ENCODE data around the gene TFF1.

The TFF1 gene

DNA sequence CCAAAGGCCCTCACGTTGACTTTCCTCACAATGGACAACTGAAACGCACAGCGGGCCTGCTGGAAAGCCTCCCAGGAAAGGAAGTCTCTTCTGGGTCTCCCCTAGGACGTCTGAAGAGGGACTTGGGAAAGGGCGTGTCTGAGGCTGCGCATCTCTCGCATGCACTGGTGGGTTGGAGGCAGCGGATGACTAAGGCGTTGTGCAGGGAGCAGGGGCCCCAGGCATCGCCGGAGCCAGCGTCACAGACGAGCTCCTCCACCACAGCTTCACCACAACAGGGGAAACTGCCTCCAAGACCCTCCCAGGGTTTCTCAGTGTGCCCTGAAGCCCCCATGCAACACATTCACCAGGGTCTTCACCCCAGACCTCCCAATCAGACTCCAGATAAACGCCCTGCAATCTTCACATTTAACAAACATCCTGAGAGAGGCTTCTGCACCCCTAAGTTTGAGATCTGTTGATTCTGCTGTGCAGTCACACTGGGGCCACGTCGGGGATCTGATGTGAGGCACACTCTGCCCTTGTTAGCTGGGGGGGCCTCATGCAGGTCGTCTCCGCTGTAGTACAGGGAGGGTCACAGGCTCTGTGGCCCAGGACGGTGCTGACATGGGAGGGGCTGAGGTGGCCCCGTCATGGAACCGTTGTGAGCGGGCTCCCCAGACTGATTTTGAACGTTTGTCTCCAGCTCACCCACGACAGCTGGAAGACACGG lies 7.0 kb upstream of the TFF1 start:
- Histone ChIP-seq H3K9me3 (ENCODE audit: control insufficient read depth, insufficient read depth, low read depth, low read length) (no peaks in the 10 kb centered on the region), H3K4me1 (ENCODE audit: control insufficient read depth, insufficient read depth, low read length) (peaks cover 12% of the 10 kb centered on the region), H3K27me3 (ENCODE audit: control insufficient read depth, insufficient read depth, low read length) (peaks cover 27% of the 10 kb centered on the region), H3K9ac (ENCODE audit: low read length) (no peak overlapping the region), H3K4me3 (ENCODE audit: low read depth, low read length) (no peak overlapping the region), H3K36me3 (ENCODE audit: control insufficient read depth, insufficient read depth, low read length) (no peaks in the 10 kb centered on the region), H3K27ac (ENCODE audit: low read depth, low read length) (no peak overlapping the region)

DNA sequence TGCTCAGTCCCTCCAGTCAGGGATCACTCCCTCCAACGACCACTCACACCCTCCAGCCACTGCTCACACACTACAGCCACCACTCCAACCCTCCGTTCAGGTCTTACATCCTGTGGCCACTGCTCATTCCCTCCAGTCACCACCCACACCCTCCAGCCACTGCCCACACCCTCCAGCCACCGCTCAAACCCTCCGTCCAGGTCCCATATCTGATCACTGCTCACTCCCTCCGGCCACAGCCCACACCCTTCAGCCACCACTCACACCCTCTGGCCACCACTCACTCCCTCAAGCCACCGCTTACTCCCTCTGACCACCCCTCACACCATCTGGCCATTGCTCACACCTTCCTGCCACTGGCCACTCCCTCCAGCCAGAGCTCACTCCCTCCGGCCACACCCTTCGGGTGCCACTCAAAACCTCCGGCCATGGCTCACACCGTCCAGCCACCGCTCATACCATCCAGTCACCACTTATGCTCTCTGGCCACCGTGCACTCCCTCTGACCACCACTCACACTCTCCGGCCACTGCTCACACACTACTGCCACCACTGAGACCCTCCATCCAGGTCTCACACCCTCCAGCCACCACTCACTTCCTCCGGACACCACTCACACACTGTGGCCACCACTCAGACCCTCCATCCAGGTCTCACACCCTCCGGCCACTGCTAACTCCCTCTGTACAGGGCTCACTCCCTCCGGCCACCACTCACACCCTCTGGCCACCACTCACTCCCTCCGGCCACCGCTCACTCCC lies 4.7 kb upstream of the TFF1 start:
- Histone ChIP-seq H3K4me3 (ENCODE audit: low read depth, low read length) (no peak overlapping the region), H3K9me3 (ENCODE audit: control insufficient read depth, insufficient read depth, low read depth, low read length) (no peaks in the 10 kb centered on the region), H3K4me1 (ENCODE audit: control insufficient read depth, insufficient read depth, low read length) (peaks cover 12% of the 10 kb centered on the region), H3K36me3 (ENCODE audit: control insufficient read depth, insufficient read depth, low read length) (no peaks in the 10 kb centered on the region), H3K27me3 (ENCODE audit: control insufficient read depth, insufficient read depth, low read length) (peaks cover 22% of the 10 kb centered on the region), H3K27ac (ENCODE audit: low read depth, low read length) (no peak overlapping the region), H3K9ac (ENCODE audit: low read length) (no peak overlapping the region)

DNA sequence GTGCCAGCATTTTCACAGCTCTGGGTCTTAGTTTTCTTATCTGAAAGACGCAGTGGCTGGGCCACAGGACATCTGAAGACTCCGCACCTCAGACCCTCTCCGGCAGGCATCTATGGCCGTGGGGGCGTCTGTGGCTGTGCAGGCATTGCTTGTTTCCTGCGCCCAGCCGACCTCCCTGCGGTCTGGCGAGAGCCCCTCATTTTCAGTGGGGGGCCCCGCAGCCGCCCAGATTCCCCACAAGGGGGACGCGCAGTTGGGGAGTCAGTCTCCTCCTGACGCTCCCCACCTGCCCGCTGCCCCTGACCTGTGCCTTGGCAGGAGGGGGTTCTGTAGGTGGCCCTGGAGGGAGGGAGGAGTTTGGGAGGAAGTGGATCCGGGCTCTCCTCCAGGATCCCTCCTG lies 3.5 kb upstream of the TFF1 start:
- no peaks in the 10 kb centered on the region for H3K9me3 ChIP-seq (ENCODE audit: control insufficient read depth, insufficient read depth, low read depth, low read length)
- peaks cover 7% of the 10 kb centered on the region; the same call in 1 of the 2 replicates for H3K4me1 ChIP-seq (ENCODE audit: control insufficient read depth, insufficient read depth, low read length)
- H3K36me3 ChIP-seq (ENCODE audit: control insufficient read depth, insufficient read depth, low read length): no peaks in the 10 kb centered on the region
- no peak overlapping the region for H3K9ac ChIP-seq (ENCODE audit: low read length)
- no peak overlapping the region for H3K4me3 ChIP-seq (ENCODE audit: low read depth, low read length)
- peaks cover 12% of the 10 kb centered on the region for H3K27me3 ChIP-seq (ENCODE audit: control insufficient read depth, insufficient read depth, low read length)
- H3K27ac ChIP-seq (ENCODE audit: low read depth, low read length): no peak overlapping the region

DNA sequence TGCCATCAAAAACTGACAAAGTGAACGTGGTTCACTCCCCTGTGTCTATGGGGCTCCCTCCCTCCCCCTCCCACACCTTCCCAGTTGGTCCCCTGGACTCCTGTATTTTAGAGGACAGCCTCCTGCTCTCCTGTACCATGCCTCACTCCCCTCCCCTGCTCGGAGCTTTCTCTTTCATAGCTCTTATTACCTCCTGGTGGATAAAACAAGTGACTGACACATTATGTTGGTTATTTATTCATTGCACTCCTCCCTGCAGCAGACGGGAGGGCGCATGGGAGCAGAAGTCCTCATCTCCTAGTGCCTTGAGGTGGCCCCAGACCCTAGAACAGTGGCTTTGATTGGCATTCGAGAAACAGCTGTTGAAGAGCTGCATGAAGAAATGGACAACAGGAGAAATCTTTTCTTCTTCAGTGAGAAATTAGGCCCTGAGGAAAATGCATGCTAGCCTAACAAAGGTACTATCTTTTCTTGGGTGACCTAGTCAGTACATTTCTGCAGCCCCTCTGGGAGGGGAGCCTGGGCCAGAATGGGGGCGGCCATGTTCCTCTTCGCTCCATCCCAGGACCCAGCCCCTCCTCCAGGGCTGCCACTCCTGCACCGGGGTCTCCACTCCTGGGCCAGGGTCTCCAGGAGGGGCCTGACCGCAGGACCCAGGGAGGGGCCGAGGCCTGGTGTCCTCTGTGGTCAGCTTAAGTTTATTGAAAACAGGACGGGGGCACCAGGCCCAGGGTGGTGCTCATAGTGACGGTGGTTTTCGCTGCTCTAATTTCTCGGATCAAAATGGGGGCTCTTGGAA lies 1.2 kb upstream of the TFF1 start:
- H3K9me3 ChIP-seq (ENCODE audit: control insufficient read depth, insufficient read depth, low read depth, low read length): no peaks in the 10 kb centered on the region
- H3K27me3 ChIP-seq (ENCODE audit: control insufficient read depth, insufficient read depth, low read length): no peaks in the 10 kb centered on the region
- H3K27ac ChIP-seq (ENCODE audit: low read depth, low read length): no peak overlapping the region
- H3K36me3 ChIP-seq (ENCODE audit: control insufficient read depth, insufficient read depth, low read length): no peaks in the 10 kb centered on the region
- no peak overlapping the region for H3K9ac ChIP-seq (ENCODE audit: low read length)
- H3K4me1 ChIP-seq (ENCODE audit: control insufficient read depth, insufficient read depth, low read length): no peaks in the 10 kb centered on the region; the same call in 1 of the 2 replicates
- H3K4me3 ChIP-seq (ENCODE audit: low read depth, low read length): no peak overlapping the region

DNA sequence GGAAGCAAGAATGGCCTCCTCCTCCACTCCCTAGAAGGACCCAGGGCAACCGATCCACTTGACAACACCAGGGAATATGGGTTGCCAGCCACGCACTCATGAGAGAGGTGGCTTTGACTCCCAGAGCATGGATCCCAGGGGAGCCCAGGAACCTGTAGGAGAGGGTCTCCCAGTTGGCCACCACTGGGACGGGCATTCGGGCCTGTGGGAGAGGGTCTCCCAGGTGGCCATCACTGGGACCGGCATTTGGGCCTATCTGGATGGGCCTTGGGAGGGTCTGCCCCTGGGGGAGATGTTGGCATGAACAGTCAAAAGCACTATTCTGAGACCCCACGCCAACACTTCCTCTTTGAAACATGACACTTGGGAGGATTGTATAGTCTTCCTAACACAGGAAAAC lies 565 bp downstream of the TFF1 start:
- no peak overlapping the region for H3K27ac ChIP-seq (ENCODE audit: low read depth, low read length)
- no peaks in the 10 kb centered on the region for H3K9me3 ChIP-seq (ENCODE audit: control insufficient read depth, insufficient read depth, low read depth, low read length)
- no peak overlapping the region for H3K9ac ChIP-seq (ENCODE audit: low read length)
- no peak overlapping the region for H3K4me3 ChIP-seq (ENCODE audit: low read depth, low read length)
- no peaks in the 10 kb centered on the region; the same call in 1 of the 2 replicates for H3K4me1 ChIP-seq (ENCODE audit: control insufficient read depth, insufficient read depth, low read length)
- no peaks in the 10 kb centered on the region for H3K27me3 ChIP-seq (ENCODE audit: control insufficient read depth, insufficient read depth, low read length)
- H3K36me3 ChIP-seq (ENCODE audit: control insufficient read depth, insufficient read depth, low read length): no peaks in the 10 kb centered on the region

DNA sequence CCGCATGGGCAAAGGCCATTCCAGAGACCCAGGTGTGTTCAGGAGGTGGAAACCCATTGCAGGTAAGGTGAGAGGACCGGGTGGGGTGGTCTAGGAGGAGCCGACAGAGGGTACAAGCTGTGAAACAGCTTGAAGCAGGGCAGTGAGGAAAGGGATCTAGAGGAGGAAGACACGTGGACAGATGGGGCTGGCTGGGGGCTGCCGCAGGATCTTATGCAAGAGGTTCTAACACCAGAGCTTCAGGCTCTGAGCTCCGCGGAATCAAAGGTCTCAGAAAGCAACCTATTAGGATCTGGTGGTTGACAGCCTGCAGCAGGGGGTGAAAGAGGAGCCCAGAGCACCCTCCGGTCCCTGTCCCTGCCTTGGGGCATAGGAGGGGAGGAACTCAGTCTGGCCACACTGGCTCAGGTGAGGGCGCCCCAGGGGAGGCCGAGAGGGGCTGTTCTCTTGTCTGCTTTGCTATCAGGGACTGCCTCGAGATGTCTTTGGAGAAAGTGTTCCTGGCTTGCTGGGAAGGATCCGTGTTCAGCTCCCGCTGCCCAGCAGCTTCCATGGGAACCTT lies 1.9 kb downstream of the TFF1 start:
- H3K9ac ChIP-seq (ENCODE audit: low read length): no peak overlapping the region
- no peaks in the 10 kb centered on the region for H3K4me1 ChIP-seq (ENCODE audit: control insufficient read depth, insufficient read depth, low read length)
- no peak overlapping the region for H3K27ac ChIP-seq (ENCODE audit: low read depth, low read length)
- H3K4me3 ChIP-seq (ENCODE audit: low read depth, low read length): no peak overlapping the region
- no peaks in the 10 kb centered on the region for H3K36me3 ChIP-seq (ENCODE audit: control insufficient read depth, insufficient read depth, low read length)
- H3K9me3 ChIP-seq (ENCODE audit: control insufficient read depth, insufficient read depth, low read depth, low read length): peaks cover 7% of the 10 kb centered on the region
- no peaks in the 10 kb centered on the region for H3K27me3 ChIP-seq (ENCODE audit: control insufficient read depth, insufficient read depth, low read length)

DNA sequence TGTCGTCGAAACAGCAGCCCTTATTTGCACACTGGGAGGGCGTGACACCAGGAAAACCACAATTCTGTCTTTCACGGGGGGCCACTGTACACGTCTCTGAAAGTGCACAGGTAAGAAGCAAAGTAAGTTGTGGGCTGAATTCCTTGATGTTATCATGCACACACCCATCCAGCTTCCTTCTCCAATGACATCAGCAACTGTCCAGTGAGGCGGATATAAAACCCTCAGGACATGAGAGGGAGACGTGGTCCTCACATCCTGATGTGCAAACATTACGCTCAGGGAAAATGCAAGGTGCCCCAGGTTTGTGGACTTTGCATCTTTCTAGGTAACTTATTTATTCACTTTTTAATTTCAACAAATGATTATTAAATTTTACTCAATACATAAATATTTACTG lies 3.0 kb downstream of the TFF1 start:
- H3K27ac ChIP-seq (ENCODE audit: low read depth, low read length): no peak overlapping the region
- H3K4me3 ChIP-seq (ENCODE audit: low read depth, low read length): no peak overlapping the region
- H3K4me1 ChIP-seq (ENCODE audit: control insufficient read depth, insufficient read depth, low read length): no peaks in the 10 kb centered on the region
- no peak overlapping the region for H3K9ac ChIP-seq (ENCODE audit: low read length)
- no peaks in the 10 kb centered on the region for H3K36me3 ChIP-seq (ENCODE audit: control insufficient read depth, insufficient read depth, low read length)
- H3K9me3 ChIP-seq (ENCODE audit: control insufficient read depth, insufficient read depth, low read depth, low read length): peaks cover 13% of the 10 kb centered on the region
- no peaks in the 10 kb centered on the region for H3K27me3 ChIP-seq (ENCODE audit: control insufficient read depth, insufficient read depth, low read length)

DNA sequence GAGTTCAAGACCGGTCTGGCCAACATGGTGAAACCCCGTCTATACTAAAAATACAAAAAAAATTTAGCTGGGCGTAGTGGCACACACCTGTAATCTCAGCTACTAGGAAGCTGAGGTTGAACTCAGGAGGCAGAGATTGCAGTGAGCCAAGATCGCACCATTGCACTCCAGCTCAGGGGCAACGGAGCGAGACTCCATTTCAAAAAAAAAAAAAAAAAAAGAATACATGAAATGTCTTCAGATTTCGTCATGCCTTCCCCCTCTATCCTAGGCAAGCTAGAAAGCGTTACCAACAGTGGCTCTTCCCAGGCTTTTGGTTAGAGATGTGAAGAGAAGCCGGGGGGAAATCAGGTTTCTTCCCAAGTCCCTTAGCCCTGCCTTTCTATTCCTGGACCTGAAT lies 3.6 kb downstream of the TFF1 start:
- Histone ChIP-seq H3K9ac (ENCODE audit: low read length) (no peak overlapping the region), H3K36me3 (ENCODE audit: control insufficient read depth, insufficient read depth, low read length) (no peaks in the 10 kb centered on the region), H3K27ac (ENCODE audit: low read depth, low read length) (no peak overlapping the region), H3K4me1 (ENCODE audit: control insufficient read depth, insufficient read depth, low read length) (no peaks in the 10 kb centered on the region), H3K4me3 (ENCODE audit: low read depth, low read length) (no peak overlapping the region), H3K27me3 (ENCODE audit: control insufficient read depth, insufficient read depth, low read length) (no peaks in the 10 kb centered on the region), H3K9me3 (ENCODE audit: control insufficient read depth, insufficient read depth, low read depth, low read length) (peaks cover 13% of the 10 kb centered on the region)

DNA sequence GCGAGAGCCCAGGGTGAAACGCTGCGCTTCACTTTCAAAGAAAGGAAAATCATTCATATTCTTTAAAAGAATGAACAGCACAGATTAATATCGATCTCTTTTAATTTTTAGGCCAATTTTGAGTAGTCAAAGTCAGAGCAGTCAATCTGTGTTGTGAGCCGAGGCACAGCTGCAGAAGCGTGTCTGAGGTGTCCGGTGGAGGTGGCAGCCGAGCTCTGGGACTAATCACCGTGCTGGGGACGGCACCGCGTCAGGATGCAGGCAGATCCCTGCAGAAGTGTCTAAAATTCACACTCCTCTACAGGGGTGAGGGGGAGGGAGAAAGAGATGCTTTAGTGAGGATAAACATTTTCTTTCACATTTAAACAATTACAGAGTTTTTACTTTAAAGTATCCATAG lies 4.1 kb downstream of the TFF1 start:
- Histone ChIP-seq H3K4me3 (ENCODE audit: low read depth, low read length) (no peak overlapping the region), H3K4me1 (ENCODE audit: control insufficient read depth, insufficient read depth, low read length) (no peaks in the 10 kb centered on the region), H3K27ac (ENCODE audit: low read depth, low read length) (no peak overlapping the region)

DNA sequence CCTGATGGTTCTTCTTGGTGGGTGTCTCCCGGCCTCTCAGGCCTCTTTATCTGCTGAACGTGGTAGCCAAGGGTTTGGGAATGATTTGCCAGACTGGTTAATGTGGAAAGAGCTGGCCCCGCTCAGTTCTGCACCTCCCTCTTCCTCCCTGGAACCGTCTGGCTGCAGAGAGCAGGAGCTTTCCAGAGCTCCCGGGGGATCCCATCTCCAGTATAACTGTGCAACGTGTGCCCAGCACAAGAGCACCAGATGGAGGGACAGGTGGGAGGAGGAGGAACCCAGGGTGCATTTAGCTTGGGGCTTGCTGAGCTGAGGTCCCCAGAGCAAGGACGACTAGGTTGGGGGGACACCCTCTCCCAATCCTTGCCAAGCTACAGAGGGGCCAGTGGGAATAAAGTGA lies 5.0 kb downstream of the TFF1 start:
- no peaks in the 10 kb centered on the region for H3K27me3 ChIP-seq (ENCODE audit: control insufficient read depth, insufficient read depth, low read length)
- H3K36me3 ChIP-seq (ENCODE audit: control insufficient read depth, insufficient read depth, low read length): no peaks in the 10 kb centered on the region
- H3K9ac ChIP-seq (ENCODE audit: low read length): no peak overlapping the region
- H3K9me3 ChIP-seq (ENCODE audit: control insufficient read depth, insufficient read depth, low read depth, low read length): peaks cover 16% of the 10 kb centered on the region
- no peak overlapping the region for H3K4me3 ChIP-seq (ENCODE audit: low read depth, low read length)
- H3K27ac ChIP-seq (ENCODE audit: low read depth, low read length): no peak overlapping the region
- H3K4me1 ChIP-seq (ENCODE audit: control insufficient read depth, insufficient read depth, low read length): no peaks in the 10 kb centered on the region

More for the DNA sequence above, 4.1 kb downstream of the TFF1 start:
- Histone ChIP-seq H3K9me3 (ENCODE audit: control insufficient read depth, insufficient read depth, low read depth, low read length) (peaks cover 16% of the 10 kb centered on the region), H3K27me3 (ENCODE audit: control insufficient read depth, insufficient read depth, low read length) (no peaks in the 10 kb centered on the region), H3K36me3 (ENCODE audit: control insufficient read depth, insufficient read depth, low read length) (no peaks in the 10 kb centered on the region), H3K9ac (ENCODE audit: low read length) (no peak overlapping the region)
